Activated CD4-positive, alpha-beta T cell treated with anti-CD3 and anti-CD28 coated beads, Interleukin-2, amount 10 ng/mL, durations not matched to agents 24 days and 14 days (primary cell): ENCODE measurements around the gene FGF1. TPM values are rescaled to one million over a fixed set of nuclear protein-coding genes. Genes with fewer than 3 reads are reported as not detected.
A peak's percentile ranks its signal among the peaks of the same experiment; 100 is the strongest.

ENCODE experiments used
- DNase-seq: peaks from one replicate; pipeline ENCODE4 v3.0.0; 2022
- H3K27ac Mint-ChIP-seq: one replicate; pipeline ENCODE4 v1.8.0; 2022; ENCODE audit warnings: mild to moderate bottlenecking, mixed read lengths
- H3K27me3 Mint-ChIP-seq: one replicate; pipeline ENCODE4 v1.8.0; 2022; ENCODE audit warnings: mixed read lengths
- H3K36me3 Mint-ChIP-seq: one replicate; pipeline ENCODE4 v1.8.0; 2022; ENCODE audit warnings: low read depth, mild to moderate bottlenecking, mixed read lengths
- H3K4me1 Mint-ChIP-seq: one replicate; pipeline ENCODE4 v1.8.0; 2021; ENCODE audit warnings: mixed read lengths
- H3K4me3 Mint-ChIP-seq: one replicate; pipeline ENCODE4 v1.8.0; 2022; ENCODE audit warnings: mild to moderate bottlenecking, moderate library complexity, mixed read lengths
- H3K9me3 Mint-ChIP-seq: one replicate; pipeline ENCODE4 v1.8.0; 2021; ENCODE audit warnings: mixed read lengths
- intact Hi-C: fragments of 100-400 bp; cut with micrococcal nuclease; formaldehyde crosslinking; loops from one replicate; pipeline ENCODE4 v1.15.1; 2023
- total RNA-seq: library from RNA; stranded (reverse); gene quantifications from 2 replicates; pipeline ENCODE4 v1.2.3, GENCODE V29; 2022

The FGF1 gene
- total RNA-seq, 1 donor from 2014 or later = not detected

GRCh38 chr5:142614054-142614453, 71.8 kb downstream of the FGF1 start:
- Mint-ChIP-seq H3K36me3 (no peaks in the 10 kb centered on the region), H3K4me1 (peaks cover 13% of the 10 kb centered on the region), H3K27me3 (peaks cover 25% of the 10 kb centered on the region), H3K27ac (no peak overlapping the region), H3K9me3 (no peaks in the 10 kb centered on the region), H3K4me3 (no peak overlapping the region)
- DNase-seq = no peak
- intact Hi-C loops = loop anchor here (10.0 kb wide), 1 partner anchor 271 kb away; no protein-coding TSS in a partner anchor

- Mint-ChIP-seq H3K36me3 (no peaks in the 10 kb centered on the region), H3K4me3 (no peak overlapping the region), H3K27ac (no peak overlapping the region), H3K4me1 (peaks cover 12% of the 10 kb centered on the region), H3K9me3 (no peaks in the 10 kb centered on the region), H3K27me3 (peaks cover 25% of the 10 kb centered on the region)
- intact Hi-C loops = loop anchor here (10.0 kb wide), 1 partner anchor 272 kb away; no protein-coding TSS in a partner anchor
- DNase-seq = no peak
Observed at GRCh38 chr5:142613271-142613671, 72.6 kb downstream of the FGF1 start.

GRCh38 chr5:142612494-142613270, 73.2 kb downstream of the FGF1 start:
- Mint-ChIP-seq H3K27ac (no peak overlapping the region), H3K9me3 (no peaks in the 10 kb centered on the region), H3K27me3 (peaks cover 27% of the 10 kb centered on the region), H3K36me3 (no peaks in the 10 kb centered on the region), H3K4me3 (no peak overlapping the region), H3K4me1 (peaks cover 7% of the 10 kb centered on the region)
- DNase-seq = no peak
- intact Hi-C loops = loop anchor here (10.0 kb wide), 1 partner anchor 272 kb away; no protein-coding TSS in a partner anchor

- Mint-ChIP-seq H3K27me3 (peaks cover 30% of the 10 kb centered on the region), H3K4me1 (peaks cover 2% of the 10 kb centered on the region), H3K4me3 (no peak overlapping the region), H3K9me3 (no peaks in the 10 kb centered on the region), H3K36me3 (no peaks in the 10 kb centered on the region), H3K27ac (no peak overlapping the region)
- intact Hi-C loops = loop anchor here (1.0 to 10.0 kb wide), 3 partner anchors 44 to 274 kb away; no protein-coding TSS in a partner anchor
- peak; percentile 90 for DNase-seq
Observed at GRCh38 chr5:142611154-142611553, 74.7 kb downstream of the FGF1 start.

- no peak overlapping the region for H3K27ac Mint-ChIP-seq
- no peaks in the 10 kb centered on the region for H3K9me3 Mint-ChIP-seq
- intact Hi-C loops = loop anchor here (1.0 to 10.0 kb wide), 3 partner anchors 44 to 274 kb away; no protein-coding TSS in a partner anchor
- H3K27me3 Mint-ChIP-seq = peaks cover 34% of the 10 kb centered on the region
- H3K36me3 Mint-ChIP-seq = no peaks in the 10 kb centered on the region
- H3K4me3 Mint-ChIP-seq = no peak overlapping the region
- H3K4me1 Mint-ChIP-seq = peaks cover 2% of the 10 kb centered on the region
- DNase-seq = no peak
Observed at GRCh38 chr5:142610176-142611001, 75.5 kb downstream of the FGF1 start.

GRCh38 chr5:142609142-142609541, 76.7 kb downstream of the FGF1 start:
- H3K27ac Mint-ChIP-seq = no peak overlapping the region
- H3K27me3 Mint-ChIP-seq = peaks cover 38% of the 10 kb centered on the region
- peaks cover 2% of the 10 kb centered on the region for H3K4me1 Mint-ChIP-seq
- H3K36me3 Mint-ChIP-seq = no peaks in the 10 kb centered on the region
- DNase-seq = no peak
- H3K9me3 Mint-ChIP-seq = no peaks in the 10 kb centered on the region
- intact Hi-C loops = no loop called here
- H3K4me3 Mint-ChIP-seq = no peak overlapping the region

- Mint-ChIP-seq H3K4me1 (peaks cover 2% of the 10 kb centered on the region), H3K27me3 (peaks cover 40% of the 10 kb centered on the region), H3K27ac (no peak overlapping the region), H3K4me3 (no peak overlapping the region), H3K36me3 (no peaks in the 10 kb centered on the region), H3K9me3 (no peaks in the 10 kb centered on the region)
- DNase-seq = no peak
- intact Hi-C loops = no loop called here
Observed at GRCh38 chr5:142608081-142608480, 77.8 kb downstream of the FGF1 start.

GRCh38 chr5:142605611-142606010, 80.3 kb downstream of the FGF1 start:
- Mint-ChIP-seq H3K36me3 (no peaks in the 10 kb centered on the region), H3K9me3 (no peaks in the 10 kb centered on the region), H3K27me3 (peaks cover 30% of the 10 kb centered on the region), H3K4me3 (no peak overlapping the region), H3K27ac (no peak overlapping the region), H3K4me1 (no peaks in the 10 kb centered on the region)
- intact Hi-C loops = no loop called here
- DNase-seq = no peak

- intact Hi-C loops = no loop called here
- Mint-ChIP-seq H3K4me1 (no peaks in the 10 kb centered on the region), H3K9me3 (no peaks in the 10 kb centered on the region), H3K4me3 (no peak overlapping the region), H3K36me3 (no peaks in the 10 kb centered on the region), H3K27me3 (peaks cover 29% of the 10 kb centered on the region), H3K27ac (no peak overlapping the region)
- DNase-seq = no peak
Observed at GRCh38 chr5:142602720-142603245, 83.1 kb downstream of the FGF1 start.

GRCh38 chr5:142601432-142601831, 84.5 kb downstream of the FGF1 start:
- H3K9me3 Mint-ChIP-seq = no peaks in the 10 kb centered on the region
- H3K27me3 Mint-ChIP-seq = peaks cover 27% of the 10 kb centered on the region
- H3K36me3 Mint-ChIP-seq = no peaks in the 10 kb centered on the region
- no peak overlapping the region for H3K4me3 Mint-ChIP-seq
- no peaks in the 10 kb centered on the region for H3K4me1 Mint-ChIP-seq
- no peak overlapping the region for H3K27ac Mint-ChIP-seq
- intact Hi-C loops = no loop called here
- DNase-seq = no peak

GRCh38 chr5:142600611-142601358, 85.1 kb downstream of the FGF1 start:
- no peaks in the 10 kb centered on the region for H3K36me3 Mint-ChIP-seq

GRCh38 chr5:142600092-142600491, 85.8 kb downstream of the FGF1 start:
- Mint-ChIP-seq H3K36me3 (no peaks in the 10 kb centered on the region), H3K9me3 (peaks cover 4% of the 10 kb centered on the region)

More at GRCh38 chr5:142600611-142601358, 85.1 kb downstream of the FGF1 start:
- H3K27ac Mint-ChIP-seq = no peak overlapping the region
- H3K4me1 Mint-ChIP-seq = no peaks in the 10 kb centered on the region
- H3K4me3 Mint-ChIP-seq = no peak overlapping the region
- no peak for DNase-seq
- intact Hi-C loops = no loop called here
- no peaks in the 10 kb centered on the region for H3K9me3 Mint-ChIP-seq
- peaks cover 26% of the 10 kb centered on the region for H3K27me3 Mint-ChIP-seq

GRCh38 chr5:142598338-142598700, 87.6 kb downstream of the FGF1 start:
- Mint-ChIP-seq H3K27ac (no peak overlapping the region), H3K27me3 (peaks cover 34% of the 10 kb centered on the region), H3K9me3 (peaks cover 4% of the 10 kb centered on the region), H3K4me3 (no peak overlapping the region), H3K36me3 (no peaks in the 10 kb centered on the region), H3K4me1 (no peaks in the 10 kb centered on the region)
- intact Hi-C loops = no loop called here
- no peak for DNase-seq

More at GRCh38 chr5:142600092-142600491, 85.8 kb downstream of the FGF1 start:
- Mint-ChIP-seq H3K27me3 (peaks cover 30% of the 10 kb centered on the region), H3K4me3 (no peak overlapping the region), H3K4me1 (no peaks in the 10 kb centered on the region), H3K27ac (no peak overlapping the region)
- intact Hi-C loops = no loop called here
- no peak for DNase-seq
